DND-41 (cell line): ENCODE data around the gene AGO4.

Experiments
- EZH2 ChIP-seq: IDR thresholded peaks from 3 replicates; pipeline ENCODE4 v1.6.1; 2012; ENCODE audit warnings: borderline replicate concordance, low read depth, mild to moderate bottlenecking, moderate library complexity, low read length, inconsistent platforms; ENCODE audit not compliant: severe bottlenecking
- TF ChIP-seq, protein P1 (sequence below): IDR thresholded peaks from 2 replicates; pipeline ENCODE4 v1.5.1; 2012; ENCODE audit warnings: borderline replicate concordance, low read length, moderate library complexity, mild to moderate bottlenecking; ENCODE audit not compliant: poor library complexity, severe bottlenecking; ENCODE audit errors: extremely low read depth

DNA sequence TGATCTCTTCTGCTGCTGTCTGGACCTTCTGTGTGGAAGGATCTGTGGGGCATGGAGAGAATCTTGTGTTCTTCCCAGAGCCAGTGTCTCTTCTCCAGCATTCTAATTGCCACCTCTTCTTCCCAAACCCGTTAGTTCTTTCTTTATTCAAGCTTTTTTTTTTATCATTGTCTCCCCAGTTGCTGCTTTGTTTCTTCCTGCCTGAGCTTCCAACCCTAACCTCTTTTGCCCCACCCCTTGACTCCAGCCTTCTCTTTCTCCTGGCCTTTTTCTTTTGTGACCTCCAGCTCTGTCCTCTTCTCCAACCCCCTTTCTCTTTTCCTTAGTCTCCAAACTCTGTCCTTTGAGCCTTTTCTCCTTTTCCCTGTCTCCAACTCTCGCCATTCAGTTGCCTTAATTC lies 79.7 kb downstream of the AGO4 start:
- TF ChIP-seq, protein P1, sequence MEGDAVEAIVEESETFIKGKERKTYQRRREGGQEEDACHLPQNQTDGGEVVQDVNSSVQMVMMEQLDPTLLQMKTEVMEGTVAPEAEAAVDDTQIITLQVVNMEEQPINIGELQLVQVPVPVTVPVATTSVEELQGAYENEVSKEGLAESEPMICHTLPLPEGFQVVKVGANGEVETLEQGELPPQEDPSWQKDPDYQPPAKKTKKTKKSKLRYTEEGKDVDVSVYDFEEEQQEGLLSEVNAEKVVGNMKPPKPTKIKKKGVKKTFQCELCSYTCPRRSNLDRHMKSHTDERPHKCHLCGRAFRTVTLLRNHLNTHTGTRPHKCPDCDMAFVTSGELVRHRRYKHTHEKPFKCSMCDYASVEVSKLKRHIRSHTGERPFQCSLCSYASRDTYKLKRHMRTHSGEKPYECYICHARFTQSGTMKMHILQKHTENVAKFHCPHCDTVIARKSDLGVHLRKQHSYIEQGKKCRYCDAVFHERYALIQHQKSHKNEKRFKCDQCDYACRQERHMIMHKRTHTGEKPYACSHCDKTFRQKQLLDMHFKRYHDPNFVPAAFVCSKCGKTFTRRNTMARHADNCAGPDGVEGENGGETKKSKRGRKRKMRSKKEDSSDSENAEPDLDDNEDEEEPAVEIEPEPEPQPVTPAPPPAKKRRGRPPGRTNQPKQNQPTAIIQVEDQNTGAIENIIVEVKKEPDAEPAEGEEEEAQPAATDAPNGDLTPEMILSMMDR = no peak
- TF ChIP-seq EZH2 = no peak
